HEK293 (cell line): ENCODE data around the gene BBOF1.

Source experiments
- EGR2 ChIP-seq: fragments of 450-650 bp; formaldehyde crosslinking; IDR thresholded peaks from 2 replicates; pipeline ENCODE4 v1.5.1; 2016; ENCODE audit warnings: low read depth, missing biosample characterization, missing genetic modification characterization
- GLI4 ChIP-seq: fragments of 450-650 bp; formaldehyde crosslinking; IDR thresholded peaks from 2 replicates; pipeline ENCODE4 v1.5.1; 2016; ENCODE audit warnings: missing biosample characterization, missing genetic modification characterization
- IKZF3 ChIP-seq: fragments of 450-650 bp; IDR thresholded peaks from 2 replicates; pipeline ENCODE4 v1.5.0; 2018; ENCODE audit warnings: missing biosample characterization, mild to moderate bottlenecking, missing genetic modification characterization, moderate library complexity
- KLF7 ChIP-seq: fragments of 450-650 bp; formaldehyde crosslinking; IDR thresholded peaks from 2 replicates; pipeline ENCODE4 v1.5.1; 2016; ENCODE audit warnings: missing biosample characterization, missing genetic modification characterization, borderline replicate concordance
- KLF8 ChIP-seq: fragments of 450-650 bp; formaldehyde crosslinking; IDR thresholded peaks from 2 replicates; pipeline ENCODE4 v1.5.1; 2016; ENCODE audit warnings: missing biosample characterization, missing genetic modification characterization
- KLF9 ChIP-seq: fragments of 450-650 bp; formaldehyde crosslinking; IDR thresholded peaks from 2 replicates; pipeline ENCODE4 v1.5.1; 2016; ENCODE audit warnings: missing biosample characterization, missing genetic modification characterization, low read depth
- OSR2 ChIP-seq: fragments of 450-650 bp; formaldehyde crosslinking; IDR thresholded peaks from 2 replicates; pipeline ENCODE4 v1.5.1; 2016; ENCODE audit warnings: missing biosample characterization, missing genetic modification characterization
- SCRT2 ChIP-seq: fragments of 450-650 bp; formaldehyde crosslinking; IDR thresholded peaks from 2 replicates; pipeline ENCODE4 v1.5.1; 2016; ENCODE audit warnings: missing biosample characterization, missing genetic modification characterization
- SP2 ChIP-seq: fragments of 450-650 bp; formaldehyde crosslinking; IDR thresholded peaks from 2 replicates; pipeline ENCODE4 v1.5.1; 2016; ENCODE audit warnings: missing biosample characterization, missing genetic modification characterization
- ZBTB20 ChIP-seq: fragments of 450-650 bp; formaldehyde crosslinking; IDR thresholded peaks from 2 replicates; pipeline ENCODE4 v1.5.1; 2016; ENCODE audit warnings: missing biosample characterization, missing genetic modification characterization
- ZBTB8A ChIP-seq: fragments of 450-650 bp; formaldehyde crosslinking; IDR thresholded peaks from 2 replicates; pipeline ENCODE4 v1.5.1; 2016; ENCODE audit warnings: missing biosample characterization, missing genetic modification characterization
- ZIC2 ChIP-seq: fragments of 450-650 bp; formaldehyde crosslinking; IDR thresholded peaks from 2 replicates; pipeline ENCODE4 v1.5.1; 2016; ENCODE audit warnings: missing biosample characterization, missing genetic modification characterization
- ZNF184 ChIP-seq: fragments of 450-650 bp; IDR thresholded peaks from 2 replicates; pipeline ENCODE4 v1.5.1; 2018; ENCODE audit warnings: missing biosample characterization, mild to moderate bottlenecking, missing genetic modification characterization
- ZNF223 ChIP-seq: fragments of 450-650 bp; formaldehyde crosslinking; IDR thresholded peaks from 2 replicates; pipeline ENCODE4 v1.5.1; 2016; ENCODE audit warnings: missing biosample characterization, missing genetic modification characterization
- ZNF335 ChIP-seq: fragments of 450-650 bp; formaldehyde crosslinking; conservative IDR thresholded peaks from 2 replicates; pipeline ENCODE4 v1.5.1; 2016; ENCODE audit warnings: missing biosample characterization, missing genetic modification characterization
- ZNF416 ChIP-seq: fragments of 450-650 bp; formaldehyde crosslinking; IDR thresholded peaks from 2 replicates; pipeline ENCODE4 v1.5.1; 2016; ENCODE audit warnings: missing biosample characterization, missing genetic modification characterization
- ZNF560 ChIP-seq: fragments of 450-650 bp; formaldehyde crosslinking; IDR thresholded peaks from 2 replicates; pipeline ENCODE4 v1.5.1; 2017; ENCODE audit warnings: missing biosample characterization, missing genetic modification characterization, borderline replicate concordance
- ZNF624 ChIP-seq: fragments of 450-650 bp; formaldehyde crosslinking; IDR thresholded peaks from 2 replicates; pipeline ENCODE4 v1.5.1; 2017; ENCODE audit warnings: missing biosample characterization, missing genetic modification characterization
- ZNF677 ChIP-seq: fragments of 450-650 bp; IDR thresholded peaks from 2 replicates; pipeline ENCODE4 v1.5.0; 2018; ENCODE audit warnings: missing biosample characterization, mild to moderate bottlenecking, missing genetic modification characterization, moderate library complexity
- ZNF707 ChIP-seq: fragments of 450-650 bp; formaldehyde crosslinking; IDR thresholded peaks from 2 replicates; pipeline ENCODE4 v1.5.1; 2016; ENCODE audit warnings: missing biosample characterization, missing genetic modification characterization
- ZNF747 ChIP-seq: fragments of 450-650 bp; formaldehyde crosslinking; IDR thresholded peaks from 2 replicates; pipeline ENCODE4 v1.5.1; 2016; ENCODE audit warnings: missing biosample characterization, missing genetic modification characterization
- TF ChIP-seq, protein P1 (sequence below): sonication (generic); formaldehyde crosslinking; IDR thresholded peaks from 2 replicates; pipeline ENCODE4 v1.8.1; 2022; ENCODE audit warnings: mild to moderate bottlenecking, moderate library complexity, missing genetic modification reagents
- TF ChIP-seq, protein P2 (sequence below): fragments of 450-650 bp; formaldehyde crosslinking; IDR thresholded peaks from 2 replicates; pipeline ENCODE4; 2016; ENCODE audit warnings: missing biosample characterization, missing genetic modification characterization
- TF ChIP-seq, protein P3 (sequence below): fragments of 450-650 bp; formaldehyde crosslinking; IDR thresholded peaks from 2 replicates; pipeline ENCODE4 v1.5.1; 2016; ENCODE audit warnings: missing biosample characterization, missing genetic modification characterization
- TF ChIP-seq, protein P4 (sequence below): fragments of 450-650 bp; formaldehyde crosslinking; IDR thresholded peaks from 2 replicates; pipeline ENCODE4 v1.5.1; 2017; ENCODE audit warnings: missing biosample characterization, missing genetic modification characterization
- TF ChIP-seq, protein P5 (sequence below): fragments of 450-650 bp; formaldehyde crosslinking; IDR thresholded peaks from 2 replicates; pipeline ENCODE4 v1.5.1; 2016; ENCODE audit warnings: missing biosample characterization, missing genetic modification characterization
- TF ChIP-seq, protein P6 (sequence below): fragments of 450-650 bp; formaldehyde crosslinking; IDR thresholded peaks from 2 replicates; pipeline ENCODE4 v1.5.1; 2016; ENCODE audit warnings: missing biosample characterization, missing genetic modification characterization

The BBOF1 gene

DNA sequence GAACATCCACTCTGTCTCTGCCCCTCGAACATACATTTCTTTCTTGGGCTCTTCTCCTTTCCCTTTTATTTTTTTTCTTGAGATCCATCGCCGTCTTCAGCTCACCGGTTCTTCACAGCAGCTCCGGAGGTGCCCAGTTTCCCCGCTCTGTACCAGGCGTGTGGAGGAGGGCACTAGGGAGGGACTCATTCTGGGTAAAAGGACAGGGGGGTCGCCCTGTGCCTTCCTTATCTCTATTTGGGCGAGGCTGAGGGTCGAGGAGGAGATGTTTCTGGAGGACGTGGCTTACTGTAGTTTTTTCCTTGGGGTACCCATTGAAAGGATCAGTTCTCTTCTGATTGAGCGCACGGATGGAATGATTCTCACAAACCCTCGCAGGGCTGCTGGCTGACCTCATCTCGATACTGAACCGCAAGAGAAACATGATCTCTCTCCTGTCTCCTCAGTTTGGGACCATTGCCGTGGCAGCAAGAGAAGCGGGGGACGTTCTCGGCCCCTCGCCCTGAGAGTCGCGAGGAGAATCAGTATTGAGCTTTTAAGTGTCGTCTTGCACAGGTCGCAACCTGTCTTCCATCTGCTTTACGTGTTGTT, 66.0 kb downstream of the BBOF1 start (continued):
- TF ChIP-seq, protein P1, sequence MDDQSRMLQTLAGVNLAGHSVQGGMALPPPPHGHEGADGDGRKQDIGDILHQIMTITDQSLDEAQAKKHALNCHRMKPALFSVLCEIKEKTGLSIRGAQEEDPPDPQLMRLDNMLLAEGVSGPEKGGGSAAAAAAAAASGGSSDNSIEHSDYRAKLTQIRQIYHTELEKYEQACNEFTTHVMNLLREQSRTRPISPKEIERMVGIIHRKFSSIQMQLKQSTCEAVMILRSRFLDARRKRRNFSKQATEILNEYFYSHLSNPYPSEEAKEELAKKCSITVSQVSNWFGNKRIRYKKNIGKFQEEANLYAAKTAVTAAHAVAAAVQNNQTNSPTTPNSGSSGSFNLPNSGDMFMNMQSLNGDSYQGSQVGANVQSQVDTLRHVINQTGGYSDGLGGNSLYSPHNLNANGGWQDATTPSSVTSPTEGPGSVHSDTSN (CRISPR knock-in tag): no peak
- TF ChIP-seq SP2 (tag by site-specific recombination) (no peak), IKZF3 (tag by site-specific recombination) (no peak), KLF9 (no peak), SCRT2 (no peak), ZNF335 (tag by site-specific recombination) (peak; percentile 96), ZIC2 (no peak), OSR2 (no peak), ZNF184 (tag by site-specific recombination) (no peak), GLI4 (no peak), ZNF677 (no peak), ZNF560 (tag by site-specific recombination) (no peak), ZNF624 (tag by site-specific recombination) (no peak), ZBTB8A (no peak), KLF7 (tag by site-specific recombination) (no peak), ZBTB20 (no peak), ZNF416 (tag by site-specific recombination) (no peak), KLF8 (tag by site-specific recombination) (no peak; the same call in 1 of the 2 replicates), ZNF223 (tag by site-specific recombination) (no peak), ZNF707 (tag by site-specific recombination) (no peak), ZNF747 (no peak), EGR2 (tag by site-specific recombination) (no peak)
- TF ChIP-seq, protein P2, sequence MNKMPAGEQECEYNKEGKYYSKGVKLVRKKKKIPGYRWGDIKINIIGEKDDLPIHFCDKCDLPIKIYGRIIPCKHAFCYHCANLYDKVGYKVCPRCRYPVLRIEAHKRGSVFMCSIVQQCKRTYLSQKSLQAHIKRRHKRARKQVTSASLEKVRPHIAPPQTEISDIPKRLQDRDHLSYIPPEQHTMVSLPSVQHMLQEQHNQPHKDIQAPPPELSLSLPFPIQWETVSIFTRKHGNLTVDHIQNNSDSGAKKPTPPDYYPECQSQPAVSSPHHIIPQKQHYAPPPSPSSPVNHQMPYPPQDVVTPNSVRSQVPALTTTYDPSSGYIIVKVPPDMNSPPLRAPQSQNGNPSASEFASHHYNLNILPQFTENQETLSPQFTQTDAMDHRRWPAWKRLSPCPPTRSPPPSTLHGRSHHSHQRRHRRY (tag by site-specific recombination): no peak
- TF ChIP-seq, protein P3, sequence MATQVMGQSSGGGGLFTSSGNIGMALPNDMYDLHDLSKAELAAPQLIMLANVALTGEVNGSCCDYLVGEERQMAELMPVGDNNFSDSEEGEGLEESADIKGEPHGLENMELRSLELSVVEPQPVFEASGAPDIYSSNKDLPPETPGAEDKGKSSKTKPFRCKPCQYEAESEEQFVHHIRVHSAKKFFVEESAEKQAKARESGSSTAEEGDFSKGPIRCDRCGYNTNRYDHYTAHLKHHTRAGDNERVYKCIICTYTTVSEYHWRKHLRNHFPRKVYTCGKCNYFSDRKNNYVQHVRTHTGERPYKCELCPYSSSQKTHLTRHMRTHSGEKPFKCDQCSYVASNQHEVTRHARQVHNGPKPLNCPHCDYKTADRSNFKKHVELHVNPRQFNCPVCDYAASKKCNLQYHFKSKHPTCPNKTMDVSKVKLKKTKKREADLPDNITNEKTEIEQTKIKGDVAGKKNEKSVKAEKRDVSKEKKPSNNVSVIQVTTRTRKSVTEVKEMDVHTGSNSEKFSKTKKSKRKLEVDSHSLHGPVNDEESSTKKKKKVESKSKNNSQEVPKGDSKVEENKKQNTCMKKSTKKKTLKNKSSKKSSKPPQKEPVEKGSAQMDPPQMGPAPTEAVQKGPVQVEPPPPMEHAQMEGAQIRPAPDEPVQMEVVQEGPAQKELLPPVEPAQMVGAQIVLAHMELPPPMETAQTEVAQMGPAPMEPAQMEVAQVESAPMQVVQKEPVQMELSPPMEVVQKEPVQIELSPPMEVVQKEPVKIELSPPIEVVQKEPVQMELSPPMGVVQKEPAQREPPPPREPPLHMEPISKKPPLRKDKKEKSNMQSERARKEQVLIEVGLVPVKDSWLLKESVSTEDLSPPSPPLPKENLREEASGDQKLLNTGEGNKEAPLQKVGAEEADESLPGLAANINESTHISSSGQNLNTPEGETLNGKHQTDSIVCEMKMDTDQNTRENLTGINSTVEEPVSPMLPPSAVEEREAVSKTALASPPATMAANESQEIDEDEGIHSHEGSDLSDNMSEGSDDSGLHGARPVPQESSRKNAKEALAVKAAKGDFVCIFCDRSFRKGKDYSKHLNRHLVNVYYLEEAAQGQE (tag by site-specific recombination): no peak
- TF ChIP-seq, protein P4, sequence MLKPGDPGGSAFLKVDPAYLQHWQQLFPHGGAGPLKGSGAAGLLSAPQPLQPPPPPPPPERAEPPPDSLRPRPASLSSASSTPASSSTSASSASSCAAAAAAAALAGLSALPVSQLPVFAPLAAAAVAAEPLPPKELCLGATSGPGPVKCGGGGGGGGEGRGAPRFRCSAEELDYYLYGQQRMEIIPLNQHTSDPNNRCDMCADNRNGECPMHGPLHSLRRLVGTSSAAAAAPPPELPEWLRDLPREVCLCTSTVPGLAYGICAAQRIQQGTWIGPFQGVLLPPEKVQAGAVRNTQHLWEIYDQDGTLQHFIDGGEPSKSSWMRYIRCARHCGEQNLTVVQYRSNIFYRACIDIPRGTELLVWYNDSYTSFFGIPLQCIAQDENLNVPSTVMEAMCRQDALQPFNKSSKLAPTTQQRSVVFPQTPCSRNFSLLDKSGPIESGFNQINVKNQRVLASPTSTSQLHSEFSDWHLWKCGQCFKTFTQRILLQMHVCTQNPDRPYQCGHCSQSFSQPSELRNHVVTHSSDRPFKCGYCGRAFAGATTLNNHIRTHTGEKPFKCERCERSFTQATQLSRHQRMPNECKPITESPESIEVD (tag by site-specific recombination): no peak
- TF ChIP-seq, protein P5, sequence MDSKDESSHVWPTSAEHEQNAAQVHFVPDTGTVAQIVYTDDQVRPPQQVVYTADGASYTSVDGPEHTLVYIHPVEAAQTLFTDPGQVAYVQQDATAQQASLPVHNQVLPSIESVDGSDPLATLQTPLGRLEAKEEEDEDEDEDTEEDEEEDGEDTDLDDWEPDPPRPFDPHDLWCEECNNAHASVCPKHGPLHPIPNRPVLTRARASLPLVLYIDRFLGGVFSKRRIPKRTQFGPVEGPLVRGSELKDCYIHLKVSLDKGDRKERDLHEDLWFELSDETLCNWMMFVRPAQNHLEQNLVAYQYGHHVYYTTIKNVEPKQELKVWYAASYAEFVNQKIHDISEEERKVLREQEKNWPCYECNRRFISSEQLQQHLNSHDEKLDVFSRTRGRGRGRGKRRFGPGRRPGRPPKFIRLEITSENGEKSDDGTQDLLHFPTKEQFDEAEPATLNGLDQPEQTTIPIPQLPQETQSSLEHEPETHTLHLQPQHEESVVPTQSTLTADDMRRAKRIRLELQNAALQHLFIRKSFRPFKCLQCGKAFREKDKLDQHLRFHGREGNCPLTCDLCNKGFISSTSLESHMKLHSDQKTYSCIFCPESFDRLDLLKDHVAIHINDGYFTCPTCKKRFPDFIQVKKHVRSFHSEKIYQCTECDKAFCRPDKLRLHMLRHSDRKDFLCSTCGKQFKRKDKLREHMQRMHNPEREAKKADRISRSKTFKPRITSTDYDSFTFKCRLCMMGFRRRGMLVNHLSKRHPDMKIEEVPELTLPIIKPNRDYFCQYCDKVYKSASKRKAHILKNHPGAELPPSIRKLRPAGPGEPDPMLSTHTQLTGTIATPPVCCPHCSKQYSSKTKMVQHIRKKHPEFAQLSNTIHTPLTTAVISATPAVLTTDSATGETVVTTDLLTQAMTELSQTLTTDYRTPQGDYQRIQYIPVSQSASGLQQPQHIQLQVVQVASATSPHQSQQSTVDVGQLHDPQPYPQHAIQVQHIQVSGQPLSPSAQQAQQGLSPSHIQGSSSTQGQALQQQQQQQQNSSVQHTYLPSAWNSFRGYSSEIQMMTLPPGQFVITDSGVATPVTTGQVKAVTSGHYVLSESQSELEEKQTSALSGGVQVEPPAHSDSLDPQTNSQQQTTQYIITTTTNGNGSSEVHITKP: peak; percentile 77
- TF ChIP-seq, protein P6, sequence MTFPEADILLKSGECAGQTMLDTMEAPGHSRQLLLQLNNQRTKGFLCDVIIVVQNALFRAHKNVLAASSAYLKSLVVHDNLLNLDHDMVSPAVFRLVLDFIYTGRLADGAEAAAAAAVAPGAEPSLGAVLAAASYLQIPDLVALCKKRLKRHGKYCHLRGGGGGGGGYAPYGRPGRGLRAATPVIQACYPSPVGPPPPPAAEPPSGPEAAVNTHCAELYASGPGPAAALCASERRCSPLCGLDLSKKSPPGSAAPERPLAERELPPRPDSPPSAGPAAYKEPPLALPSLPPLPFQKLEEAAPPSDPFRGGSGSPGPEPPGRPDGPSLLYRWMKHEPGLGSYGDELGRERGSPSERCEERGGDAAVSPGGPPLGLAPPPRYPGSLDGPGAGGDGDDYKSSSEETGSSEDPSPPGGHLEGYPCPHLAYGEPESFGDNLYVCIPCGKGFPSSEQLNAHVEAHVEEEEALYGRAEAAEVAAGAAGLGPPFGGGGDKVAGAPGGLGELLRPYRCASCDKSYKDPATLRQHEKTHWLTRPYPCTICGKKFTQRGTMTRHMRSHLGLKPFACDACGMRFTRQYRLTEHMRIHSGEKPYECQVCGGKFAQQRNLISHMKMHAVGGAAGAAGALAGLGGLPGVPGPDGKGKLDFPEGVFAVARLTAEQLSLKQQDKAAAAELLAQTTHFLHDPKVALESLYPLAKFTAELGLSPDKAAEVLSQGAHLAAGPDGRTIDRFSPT (tag by site-specific recombination): peak; percentile 48; the same call in 1 of the 2 replicates
